H1 (cell line): ENCODE results near the gene KANTR. TPM values are rescaled to one million over a fixed set of nuclear protein-coding genes. Genes with fewer than 3 reads are reported as not detected.

Source experiments
- CTCF ChIA-PET: fragments of 300-600 bp; sonication (Branson Sonifier 250); formaldehyde crosslinking; loops from one replicate; lab custom pipeline; 2021; ENCODE audit not compliant: partially characterized antibody; lab: Charles Lee
- POLR2A ChIA-PET: fragments of 300-600 bp; sonication (Branson Sonifier 250); formaldehyde crosslinking; loops from one replicate; lab custom pipeline; 2021; ENCODE audit warnings: inconsistent platforms; ENCODE audit not compliant: partially characterized antibody; lab: Charles Lee
- DNase-seq, 2 experiments: peaks; one replicate each; pipeline versions ENCODE4 v3.0.0 to v3.0.0-alpha.2; 2010 to 2022; ENCODE audit warnings: low spot score in 2 of 2, low read depth in 1 of 2, mixed read lengths in 1 of 2
- FAIRE-seq: peaks from 2 replicates; lab custom pipeline; 2011; peaks lifted over from hg19 to GRCh38; lab: Jason Lieb, UNC
- H2AFZ ChIP-seq: 2 replicates; pipeline ENCODE4 v1.8.1; 2012; ENCODE audit warnings: low read length, inconsistent platforms
- H2AK5ac ChIP-seq: 2 replicates; pipeline ENCODE4 v1.6.1; 2013; ENCODE audit warnings: low read depth, low read length
- H2BK120ac ChIP-seq: replicated peaks from 2 replicates; pipeline ENCODE3; 2013; ENCODE audit warnings: low read depth, low read length, inconsistent platforms
- H2BK12ac ChIP-seq: 2 replicates; pipeline ENCODE4 v1.6.1; 2013; ENCODE audit warnings: low read depth, low read length
- H2BK15ac ChIP-seq: 2 replicates; pipeline ENCODE4 v1.6.1; 2013; ENCODE audit warnings: low read length
- H2BK20ac ChIP-seq: 2 replicates; pipeline ENCODE4 v1.6.1; 2013; ENCODE audit warnings: low read length
- H2BK5ac ChIP-seq: 2 replicates; pipeline ENCODE4 v1.6.1; 2013; ENCODE audit warnings: low read depth, low read length
- H3K14ac ChIP-seq: 2 replicates; pipeline ENCODE4 v1.6.1; 2013; ENCODE audit warnings: inconsistent platforms; ENCODE audit not compliant: insufficient read length
- H3K18ac ChIP-seq: 2 replicates; pipeline ENCODE4 v1.6.1; 2013; ENCODE audit warnings: low read length; ENCODE audit errors: extremely low read depth
- H3K23ac ChIP-seq: 2 replicates; pipeline ENCODE4 v1.6.1; 2013; ENCODE audit warnings: inconsistent platforms; ENCODE audit not compliant: insufficient read length
- H3K23me2 ChIP-seq: 2 replicates; pipeline ENCODE4 v1.6.1; 2013; ENCODE audit warnings: low read depth, low read length
- H3K27ac ChIP-seq: 2 replicates; pipeline ENCODE4 v1.6.1; 2011; ENCODE audit warnings: low read depth, low read length, inconsistent platforms
- H3K27me3 ChIP-seq, 4 experiments: replicated peaks in 1 of 4; 1 replicate in 1 of 4; 2 replicates in 3 of 4; pipeline versions ENCODE4 v1.6.1 to v1.8.1; 2011 to 2013; ENCODE audit warnings: low read length in 3 of 4, mild to moderate bottlenecking in 3 of 4, inconsistent platforms in 2 of 4, mixed read lengths in 2 of 4, moderate library complexity in 1 of 4; ENCODE audit not compliant: control insufficient read depth in 3 of 4, insufficient read depth in 3 of 4; ENCODE audit errors: extremely low read depth in 1 of 4
- H3K36me3 ChIP-seq, 4 experiments: 2 replicates each; pipeline versions ENCODE4 v1.6.1 to v1.8.1; 2011 to 2013; ENCODE audit warnings: mild to moderate bottlenecking in 4 of 4, low read length in 3 of 4, moderate library complexity in 2 of 4, control low read depth in 1 of 4, inconsistent platforms in 1 of 4; ENCODE audit not compliant: insufficient read depth in 4 of 4, control insufficient read depth in 2 of 4
- H3K4ac ChIP-seq: replicated peaks from 2 replicates; pipeline ENCODE3; 2013; ENCODE audit warnings: low read length, low read depth, mixed read lengths, inconsistent platforms; ENCODE audit not compliant: insufficient read length
- H3K4me1 ChIP-seq, 4 experiments: replicated peaks in 1 of 4; 1 replicate in 1 of 4; 2 replicates in 3 of 4; pipeline versions ENCODE4 v1.6.1 to v1.8.1; 2011 to 2013; ENCODE audit warnings: low read length in 3 of 4, inconsistent platforms in 2 of 4, mixed read lengths in 1 of 4; ENCODE audit not compliant: insufficient read depth in 4 of 4, control insufficient read depth in 3 of 4
- H3K4me2 ChIP-seq, 2 experiments: 2 replicates each; pipeline versions ENCODE4 v1.6.1 to v1.8.1; 2011 to 2013; ENCODE audit warnings: low read depth in 2 of 2, low read length in 2 of 2, control low read depth in 1 of 2, inconsistent platforms in 1 of 2, mild to moderate bottlenecking in 1 of 2; ENCODE audit not compliant: insufficient read depth in 1 of 2
- H3K4me3 ChIP-seq, 4 experiments: fragments of 200-600, 300-600 bp in 1 of 4; sonication (generic), shearing (Covaris generic), sonication (Bioruptor Twin) in 1 of 4; 2 replicates each; pipeline versions ENCODE4 v1.5.1 to v1.8.1; 2011 to 2016; ENCODE audit warnings: low read length in 4 of 4, low read depth in 3 of 4, control low read depth in 2 of 4, inconsistent platforms in 2 of 4, mild to moderate bottlenecking in 2 of 4, mixed read lengths in 1 of 4, moderate library complexity in 1 of 4; ENCODE audit not compliant: insufficient read depth in 2 of 4; ENCODE audit errors: extremely low read depth in 1 of 4
- H3K56ac ChIP-seq: replicated peaks from 2 replicates; pipeline ENCODE3; 2013; ENCODE audit warnings: low read depth, mild to moderate bottlenecking, mixed read lengths, low read length, inconsistent platforms; ENCODE audit not compliant: insufficient read length
- H3K79me1 ChIP-seq: 2 replicates; pipeline ENCODE4 v1.6.1; 2013; ENCODE audit warnings: low read depth, low read length, control low read depth
- H3K79me2 ChIP-seq, 2 experiments: 2 replicates each; pipeline versions ENCODE4 v1.6.1 to v1.8.1; 2012 to 2013; ENCODE audit warnings: low read length in 2 of 2, mild to moderate bottlenecking in 2 of 2, inconsistent platforms in 1 of 2; ENCODE audit not compliant: insufficient read depth in 2 of 2, control insufficient read depth in 1 of 2
- H3K9ac ChIP-seq, 4 experiments: replicated peaks in 1 of 4; 1 replicate in 1 of 4; 2 replicates in 3 of 4; pipeline versions ENCODE4 v1.6.1 to v1.8.1; 2011 to 2013; ENCODE audit warnings: low read depth in 3 of 4, low read length in 3 of 4, control low read depth in 2 of 4, mild to moderate bottlenecking in 2 of 4, moderate library complexity in 2 of 4, inconsistent platforms in 1 of 4; ENCODE audit errors: extremely low read depth in 1 of 4
- H3K9me3 ChIP-seq, 2 experiments: 2 replicates each; pipeline versions ENCODE4 v1.6.1 to v1.8.1; 2012 to 2013; ENCODE audit warnings: mild to moderate bottlenecking in 2 of 2, moderate library complexity in 2 of 2, control low read depth in 1 of 2, inconsistent platforms in 1 of 2, low read depth in 1 of 2, low read length in 1 of 2, mixed read lengths in 1 of 2; ENCODE audit not compliant: insufficient read depth in 2 of 2
- H4K20me1 ChIP-seq, 2 experiments: replicated peaks in 1 of 2; 2 replicates each; pipeline versions ENCODE3 to v1.8.1; 2011 to 2013; ENCODE audit warnings: inconsistent platforms in 2 of 2, low read length in 2 of 2, mild to moderate bottlenecking in 1 of 2; ENCODE audit not compliant: insufficient read depth in 2 of 2, control insufficient read depth in 1 of 2
- H4K5ac ChIP-seq: 2 replicates; pipeline ENCODE4 v1.6.1; 2013; ENCODE audit warnings: low read length, low read depth, mixed read lengths, inconsistent platforms; ENCODE audit not compliant: insufficient read length
- H4K8ac ChIP-seq: 2 replicates; pipeline ENCODE4 v1.8.0; 2013; ENCODE audit warnings: mild to moderate bottlenecking, moderate library complexity, low read length, inconsistent platforms; ENCODE audit not compliant: insufficient read depth; ENCODE audit errors: extremely low read depth
- H4K91ac ChIP-seq: replicated peaks from 2 replicates; pipeline ENCODE3; 2013; ENCODE audit warnings: low read length, mixed read lengths, inconsistent platforms; ENCODE audit not compliant: insufficient read length
- ATF2 ChIP-seq: IDR thresholded peaks from 2 replicates; pipeline ENCODE4 v1.6.1; 2012; ENCODE audit warnings: low read length, inconsistent platforms
- FOSL1 ChIP-seq: IDR thresholded peaks from 2 replicates; pipeline ENCODE4 v1.6.1; 2011; ENCODE audit warnings: mild to moderate bottlenecking, low read depth, low read length, moderate library complexity; ENCODE audit not compliant: insufficient read depth
- GTF2F1 ChIP-seq: IDR thresholded peaks from 2 replicates; pipeline ENCODE4 v1.6.1; 2012; ENCODE audit warnings: low read depth, low read length, improper control_type of control experiment, borderline replicate concordance
- HDAC6 ChIP-seq: IDR thresholded peaks from one replicate; pipeline ENCODE4 v1.7.1; 2012; ENCODE audit warnings: low read depth, mild to moderate bottlenecking, inconsistent platforms, low read length, moderate library complexity
- JUND ChIP-seq: IDR thresholded peaks from 2 replicates; pipeline ENCODE4 v1.6.1; 2011; ENCODE audit warnings: mild to moderate bottlenecking, improper control_type of control experiment, low read length
- POLR2A ChIP-seq, 2 experiments: IDR thresholded peaks; 1 replicate in 1 of 2; 2 replicates in 1 of 2; pipeline ENCODE4 v1.6.1; 2011; ENCODE audit warnings: low read depth in 2 of 2, low read length in 2 of 2, mild to moderate bottlenecking in 2 of 2; ENCODE audit errors: control extremely low read depth in 1 of 2
- RBBP5 ChIP-seq: IDR thresholded peaks from 2 replicates; pipeline ENCODE4 v1.7.1; 2012; ENCODE audit warnings: low read depth, mild to moderate bottlenecking, inconsistent platforms, low read length, moderate library complexity, borderline replicate concordance
- RFX5 ChIP-seq: IDR thresholded peaks from 2 replicates; pipeline ENCODE4 v1.6.1; 2011; ENCODE audit warnings: low read depth, low read length, improper control_type of control experiment, borderline replicate concordance
- SAP30 ChIP-seq: fragments of 300-600 bp; sonication (generic); IDR thresholded peaks from 2 replicates; pipeline ENCODE4 v1.7.1; 2012; ENCODE audit warnings: low read length, moderate library complexity, mild to moderate bottlenecking, inconsistent platforms; ENCODE audit not compliant: insufficient read depth, insufficient replicate concordance
- SP1 ChIP-seq: IDR thresholded peaks from 2 replicates; pipeline ENCODE4 v1.6.1; 2011; ENCODE audit warnings: low read depth, low read length
- TAF7 ChIP-seq: optimal IDR thresholded peaks from 2 replicates; pipeline ENCODE3; 2011; ENCODE audit warnings: low read depth, mild to moderate bottlenecking, inconsistent platforms, low read length, moderate library complexity, borderline replicate concordance
- WGBS, 2 experiments: shearing (Covaris generic) in 1 of 2; methylation state at CpG; one replicate each; pipeline versions ENCODE4 v1.1.6 to v1.1.7; 2013 to 2015; ENCODE audit warnings: low lambda C conversion rate in 2 of 2, mixed read lengths in 2 of 2, inconsistent platforms in 1 of 2, low coverage in 1 of 2, missing lambda C conversion rate in 1 of 2; ENCODE audit not compliant: insufficient replicate concordance in 2 of 2, insufficient coverage in 1 of 2, insufficient read length in 1 of 2; ENCODE audit errors: extremely low coverage in 1 of 2, missing lambda C conversion rate in 1 of 2; 5-methylcytosine and 5-hydroxymethylcytosine counted together
- polyA plus RNA-seq, 7 experiments: library from polyadenylated mRNA; depleted of rRNA in 3 of 7; stranded (reverse) in 5 of 7; unstranded in 2 of 7; fragments of >200 nt in 5 of 7; fragments of 200-250 nt in 2 of 7; gene quantifications; 1 replicate in 5 of 7; 2 replicates in 1 of 7; 4 replicates in 1 of 7; pipeline versions ENCODE4 v1.2.1 to v1.2.3, GENCODE V29; 2011 to 2013; ENCODE audit warnings: missing spikeins in 2 of 7, mixed read lengths in 2 of 7
- total RNA-seq: library from RNA; stranded (reverse); fragmentation: NEBNext Ultra II Directional; extraction: Animal tissue kit (Norgen Biotek cat#: 25700); gene quantifications from 2 replicates; pipeline ENCODE4 v1.2.1, GENCODE V29; 2021
- TF ChIP-seq, protein P1 (sequence below): IDR thresholded peaks from 2 replicates; pipeline ENCODE4 v1.6.1; 2011; ENCODE audit warnings: low read length, improper control_type of control experiment

KANTR gene
- total and polyA plus RNA-seq, 2 of the 8 experiments (the other 6 are each of a cell fraction or from before 2014, with no cell fraction given), result 7.7 to 9.5 TPM

DNA sequence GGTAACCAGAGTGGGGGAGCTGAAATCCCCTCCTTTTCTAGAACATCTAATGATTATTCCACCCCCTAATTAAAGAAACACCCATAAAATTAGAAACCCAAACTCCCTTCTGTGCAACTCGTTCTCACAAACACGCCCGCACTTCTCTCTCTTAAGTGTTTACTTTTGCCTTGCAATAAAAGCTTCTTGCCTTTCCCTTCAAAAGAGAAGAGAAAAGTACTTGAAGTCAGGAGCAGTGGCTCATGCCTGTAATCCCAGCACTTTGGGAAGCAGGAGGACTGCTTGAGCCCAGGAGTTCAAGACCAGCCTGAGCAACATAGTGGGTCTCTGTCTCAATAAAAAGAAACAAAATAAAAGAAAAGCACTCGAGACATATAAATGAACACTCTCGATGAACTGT lies 48.9 kb upstream of the KANTR start:
- no peak for DNase-seq
- TF ChIP-seq TAF7 (no peak), JUND (no peak), SAP30 (no peak), ATF2 (no peak), FOSL1 (no peak), SP1 (no peak), POLR2A (IDR thresholded peaks at IDR 0.05; ENCODE audit: control extremely low read depth in 1 of 2, low read depth in 2 of 2, low read length in 2 of 2) (no peak), GTF2F1 (no peak), HDAC6 (no peak), RBBP5 (no peak), RFX5 (no peak)
- TF ChIP-seq, protein P1, sequence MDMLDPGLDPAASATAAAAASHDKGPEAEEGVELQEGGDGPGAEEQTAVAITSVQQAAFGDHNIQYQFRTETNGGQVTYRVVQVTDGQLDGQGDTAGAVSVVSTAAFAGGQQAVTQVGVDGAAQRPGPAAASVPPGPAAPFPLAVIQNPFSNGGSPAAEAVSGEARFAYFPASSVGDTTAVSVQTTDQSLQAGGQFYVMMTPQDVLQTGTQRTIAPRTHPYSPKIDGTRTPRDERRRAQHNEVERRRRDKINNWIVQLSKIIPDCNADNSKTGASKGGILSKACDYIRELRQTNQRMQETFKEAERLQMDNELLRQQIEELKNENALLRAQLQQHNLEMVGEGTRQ, result no peak

More for the DNA sequence above, 48.9 kb upstream of the KANTR start:
- Histone ChIP-seq H3K56ac (no peak overlapping the region), H3K4ac (no peak overlapping the region), H3K27ac (no peak overlapping the region), H2AK5ac (no peak overlapping the region), H4K20me1 (no peaks in the 10 kb centered on the region), H3K23me2 (peaks cover 4% of the 10 kb centered on the region; the same call in 1 of the 2 replicates), H2BK15ac (no peak overlapping the region), H3K9me3 (no peaks in the 10 kb centered on the region), H3K4me2 (no peak overlapping the region), H3K18ac (no peak overlapping the region), H2AFZ (no peak overlapping the region), H2BK12ac (no peak overlapping the region), H2BK20ac (no peak overlapping the region), H4K8ac (no peak overlapping the region), H4K5ac (no peak overlapping the region), H3K4me3 (no peak overlapping the region), H2BK5ac (no peak overlapping the region), H3K4me1 (peaks cover 0 to 3% (median 0%) of the 10 kb centered on the region in 4 experiments; a peak in 1 of 7 replicates), H3K14ac (no peak overlapping the region), H3K79me2 (peaks cover 0 to 3% of the 10 kb centered on the region in 2 experiments; a peak in 1 of 4 replicates), H3K23ac (no peak overlapping the region), H3K9ac (no peak overlapping the region), H2BK120ac (no peak overlapping the region), H3K79me1 (no peaks in the 10 kb centered on the region), H3K36me3 (no peaks in the 10 kb centered on the region), H4K91ac (no peak overlapping the region), H3K27me3 (no peaks in the 10 kb centered on the region)
- POLR2A ChIA-PET, result no interaction called here
- 96% methylated on average over 5 of the region's 5 CpGs; no CpG with 5 or more reads in 1 of the 2 experiments for WGBS, 2 experiments
- CTCF ChIA-PET, result no interaction called here
- no peak for FAIRE-seq
